Stimulated activated CD4-positive, alpha-beta T cell treated with anti-CD3 and anti-CD28 coated beads, Interleukin-15, amount 100 ng/mL, for 24 hours (primary cell): ENCODE results near the gene RAB14.
"Not testable (repeated sequence)": the region's sequence is repeated elsewhere in the genome, so short reads cannot be mapped to it uniquely, and the experiment has no call there.

Experiments
- DNase-seq: peaks from one replicate; pipeline ENCODE4 v3.0.0-alpha.2; 2020

Gene RAB14

GRCh38 chr9:121189006-121189405 lies 12.7 kb downstream of the RAB14 start:
- DNase-seq, result no peak

GRCh38 chr9:121187636-121188305 lies 13.9 kb downstream of the RAB14 start:
- DNase-seq, result no peak

- no peak for DNase-seq
These were observed 15.8 kb downstream of the RAB14 start for GRCh38 chr9:121185774-121186403.

- DNase-seq, result no peak
These were observed 16.4 kb downstream of the RAB14 start for GRCh38 chr9:121185178-121185745.

- no peak for DNase-seq
These were observed 17.2 kb downstream of the RAB14 start for GRCh38 chr9:121184463-121184862.

GRCh38 chr9:121183666-121184423 lies 17.8 kb downstream of the RAB14 start:
- no peak for DNase-seq

- DNase-seq, result no peak
These were observed 18.7 kb downstream of the RAB14 start for GRCh38 chr9:121182989-121183388.

GRCh38 chr9:121182101-121182836 lies 19.4 kb downstream of the RAB14 start:
- DNase-seq, result no peak

- DNase-seq, result no peak
These were observed 21.6 kb downstream of the RAB14 start for GRCh38 chr9:121179930-121180681.

GRCh38 chr9:121179373-121179721 lies 22.3 kb downstream of the RAB14 start:
- DNase-seq, result not testable (repeated sequence)

- no peak for DNase-seq
These were observed 22.8 kb downstream of the RAB14 start for GRCh38 chr9:121178676-121179372.

- no peak for DNase-seq
These were observed 28.2 kb downstream of the RAB14 start for GRCh38 chr9:121173501-121173900.

GRCh38 chr9:121172726-121173487 lies 28.8 kb downstream of the RAB14 start:
- DNase-seq, result no peak

- DNase-seq, result no peak
These were observed 30.4 kb downstream of the RAB14 start for GRCh38 chr9:121171236-121171635.

- no peak for DNase-seq
These were observed 32.5 kb downstream of the RAB14 start for GRCh38 chr9:121169094-121169601.

- DNase-seq, result no peak
These were observed 33.6 kb downstream of the RAB14 start for GRCh38 chr9:121168052-121168451.

- DNase-seq, result no peak
These were observed 41.6 kb downstream of the RAB14 start for GRCh38 chr9:121160025-121160424.

GRCh38 chr9:121157939-121158338 lies 43.7 kb downstream of the RAB14 start:
- DNase-seq, result no peak

GRCh38 chr9:121156263-121156731 lies 45.4 kb downstream of the RAB14 start:
- DNase-seq, result no peak

GRCh38 chr9:121154782-121155181 lies 46.9 kb downstream of the RAB14 start:
- DNase-seq, result no peak
